Heart right ventricle (tissue), 16 donors: ENCODE data around the gene ACKR3. TPM values are rescaled to one million over a fixed set of nuclear protein-coding genes. Genes with fewer than 3 reads are reported as not detected.

Source experiments
- ATAC-seq, 8 donors: fragments of 200-7000 bp; cut with Tn5 transposase; one replicate each; pipeline ENCODE4 v1.9.1; 2020; ENCODE audit warnings: mild to moderate bottlenecking in 8 of 8, moderate library complexity in 8 of 8, moderate number of reproducible peaks in 1 of 8
- DNase-seq, 2 donors: peaks; one replicate each; pipeline ENCODE4 v3.0.0-alpha.2; 2020
- H3K27ac ChIP-seq, 10 donors: fragments of 200-600 bp; sonication (generic) in 2 of 10; one replicate each; pipeline versions ENCODE4 v1.5.0 to v1.8.0; 2020 to 2022; ENCODE audit warnings: mild to moderate bottlenecking in 3 of 10
- H3K27me3 ChIP-seq, 7 donors: fragments of 200-600 bp; one replicate each; pipeline ENCODE4 v1.8.0; 2021 to 2022; ENCODE audit warnings: mild to moderate bottlenecking in 2 of 7
- H3K36me3 ChIP-seq, 9 donors: fragments of 200-600 bp; sonication (generic) in 1 of 9; one replicate each; pipeline versions ENCODE4 v1.5.0 to v1.8.0; 2020 to 2022; ENCODE audit warnings: mild to moderate bottlenecking in 2 of 9
- H3K4me1 ChIP-seq, 9 donors: fragments of 200-600 bp; sonication (generic) in 1 of 9; one replicate each; pipeline versions ENCODE4 v1.5.0 to v1.8.0; 2020 to 2022; ENCODE audit warnings: mild to moderate bottlenecking in 4 of 9
- H3K4me3 ChIP-seq, 10 donors: fragments of 200-600 bp; sonication (generic) in 2 of 10; one replicate each; pipeline versions ENCODE4 v1.5.0 to v1.8.0; 2020 to 2022; ENCODE audit warnings: mild to moderate bottlenecking in 7 of 10, moderate library complexity in 2 of 10
- H3K9me3 ChIP-seq, 11 donors: fragments of 200-600 bp in 10 of 11; sonication (generic) in 2 of 11; one replicate each; pipeline versions ENCODE4 v1.5.0 to v1.8.0; 2013 to 2022; ENCODE audit warnings: mild to moderate bottlenecking in 2 of 11, control low read depth in 1 of 11, moderate library complexity in 1 of 11
- WGBS, 2 donors: extraction: QIAGEN DNeasy Blood & Tissue Kit; methylation state at CpG; one replicate each; pipeline ENCODE4 v1.1.7; 2013; ENCODE audit warnings: inconsistent platforms in 1 of 2; 5-methylcytosine and 5-hydroxymethylcytosine counted together
- intact Hi-C, 10 donors: fragments of 100-400 bp; cut with DNase I; formaldehyde crosslinking; loops; one replicate each; pipeline versions ENCODE4 v1.11.1 to v1.14.2; 2022
- polyA plus RNA-seq, 2 donors: library from polyadenylated mRNA; stranded (reverse); fragments of 200-250 nt; gene quantifications; one replicate each; pipeline ENCODE4 v1.2.3, GENCODE V29; 2013
- total RNA-seq, 10 donors: library from RNA; stranded (reverse); fragmentation: NEBNext Ultra II Directional in 3 of 10; extraction: Animal tissue kit (Norgen Biotek cat#: 25700) in 3 of 10; gene quantifications; one replicate each; pipeline versions ENCODE4 v1.2.1 to v1.2.4, GENCODE V29; 2021 to 2023
- TF ChIP-seq, protein P1 (sequence below), 9 donors: fragments of 200-600 bp; sonication (generic) in 2 of 9; IDR thresholded peaks; one replicate each; pipeline versions ENCODE4 v1.5.0 to v1.8.0; 2021 to 2022; ENCODE audit warnings: antibody characterized with exemption in 9 of 9, mild to moderate bottlenecking in 5 of 9, moderate library complexity in 1 of 9
- donor health status: Arrhythmogenic right ventricular cardiomyopathy.
- donor health status: ischemic (EF 13 %, LVEDD 7.1; RV severe dilation, severe dysfunction).
- donor health status: healthy with polysubstance abuse.
- donor health status: DM: no; HTN: yes; CAD: no.
- donor health status: DM: no; HTN: no; CAD: no.
- donor health status: ischemic (EF 25% LVEDD 6.9; RV normal size, moderate dysfunction).
- donor health status: ischemic (EF 25% LVEDD 5.7; RV mildly dilated, moderate dysfunction).
- donor health status: healthy.
- donor health status: DM: yes; HTN: yes; CAD: no.
- donor health status: Ischemic cardiomyopathy.
- donor health status: ischemic (EF 35%, LVEDD 5.7; RV mildly dilated, moderate dysfunction).
- donor health status: nonischemic (EF 11% LVEDD 7.7; RV severe dilation, severe dysfunction).
- donor health status: DM: yes; HTN: yes; CAD: no.
- donor health status: PGD.
- donor health status: ischemic (EF 29% LVEDD 5.4; RV normal size, mild dysfunction).
- donor health status: nonischemic (EF 23%, LVEDD 6.1; RV moderate dilation, normal function).

ACKR3 gene
- total and polyA plus RNA-seq, 12 donors = 17.7 to 102 (median 42.5) TPM

- WGBS, 2 donors = 83 to 87% methylated on average over 8 of the region's 8 CpGs
- TF ChIP-seq, protein P1, sequence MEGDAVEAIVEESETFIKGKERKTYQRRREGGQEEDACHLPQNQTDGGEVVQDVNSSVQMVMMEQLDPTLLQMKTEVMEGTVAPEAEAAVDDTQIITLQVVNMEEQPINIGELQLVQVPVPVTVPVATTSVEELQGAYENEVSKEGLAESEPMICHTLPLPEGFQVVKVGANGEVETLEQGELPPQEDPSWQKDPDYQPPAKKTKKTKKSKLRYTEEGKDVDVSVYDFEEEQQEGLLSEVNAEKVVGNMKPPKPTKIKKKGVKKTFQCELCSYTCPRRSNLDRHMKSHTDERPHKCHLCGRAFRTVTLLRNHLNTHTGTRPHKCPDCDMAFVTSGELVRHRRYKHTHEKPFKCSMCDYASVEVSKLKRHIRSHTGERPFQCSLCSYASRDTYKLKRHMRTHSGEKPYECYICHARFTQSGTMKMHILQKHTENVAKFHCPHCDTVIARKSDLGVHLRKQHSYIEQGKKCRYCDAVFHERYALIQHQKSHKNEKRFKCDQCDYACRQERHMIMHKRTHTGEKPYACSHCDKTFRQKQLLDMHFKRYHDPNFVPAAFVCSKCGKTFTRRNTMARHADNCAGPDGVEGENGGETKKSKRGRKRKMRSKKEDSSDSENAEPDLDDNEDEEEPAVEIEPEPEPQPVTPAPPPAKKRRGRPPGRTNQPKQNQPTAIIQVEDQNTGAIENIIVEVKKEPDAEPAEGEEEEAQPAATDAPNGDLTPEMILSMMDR (IDR thresholded peaks at IDR 0.05) = no peak
- H3K4me3 ChIP-seq = no peak overlapping the region
- intact Hi-C loops = no loop called here
- peaks cover 0 to 32% (median 0%) of the 10 kb centered on the region in 9 donors for H3K4me1 ChIP-seq
- no peak overlapping the region for H3K27ac ChIP-seq
- ATAC-seq (no peak), DNase-seq (no peak)
- H3K36me3 ChIP-seq = no peaks in the 10 kb centered on the region
- peaks cover 0 to 22% (median 0%) of the 10 kb centered on the region in 11 donors for H3K9me3 ChIP-seq
- no peaks in the 10 kb centered on the region for H3K27me3 ChIP-seq
These were observed 18.0 kb upstream of the ACKR3 start for GRCh38 chr2:236551471-236552211.

GRCh38 chr2:236552212-236552542 is 17.4 kb upstream of the ACKR3 start:
- Histone ChIP-seq H3K27ac (no peak overlapping the region), H3K4me3 (no peak overlapping the region), H3K36me3 (no peaks in the 10 kb centered on the region), H3K27me3 (no peaks in the 10 kb centered on the region), H3K9me3 (peaks cover 0 to 22% (median 0%) of the 10 kb centered on the region in 11 donors), H3K4me1 (peaks cover 0 to 27% (median 0%) of the 10 kb centered on the region in 9 donors)
- ATAC-seq (no peak), DNase-seq (no peak)
- 85 to 87% methylated on average over 6 of the region's 6 CpGs for WGBS, 2 donors
- TF ChIP-seq, protein P1 (IDR thresholded peaks at IDR 0.05) = no peak
- intact Hi-C loops = no loop called here

DNA sequence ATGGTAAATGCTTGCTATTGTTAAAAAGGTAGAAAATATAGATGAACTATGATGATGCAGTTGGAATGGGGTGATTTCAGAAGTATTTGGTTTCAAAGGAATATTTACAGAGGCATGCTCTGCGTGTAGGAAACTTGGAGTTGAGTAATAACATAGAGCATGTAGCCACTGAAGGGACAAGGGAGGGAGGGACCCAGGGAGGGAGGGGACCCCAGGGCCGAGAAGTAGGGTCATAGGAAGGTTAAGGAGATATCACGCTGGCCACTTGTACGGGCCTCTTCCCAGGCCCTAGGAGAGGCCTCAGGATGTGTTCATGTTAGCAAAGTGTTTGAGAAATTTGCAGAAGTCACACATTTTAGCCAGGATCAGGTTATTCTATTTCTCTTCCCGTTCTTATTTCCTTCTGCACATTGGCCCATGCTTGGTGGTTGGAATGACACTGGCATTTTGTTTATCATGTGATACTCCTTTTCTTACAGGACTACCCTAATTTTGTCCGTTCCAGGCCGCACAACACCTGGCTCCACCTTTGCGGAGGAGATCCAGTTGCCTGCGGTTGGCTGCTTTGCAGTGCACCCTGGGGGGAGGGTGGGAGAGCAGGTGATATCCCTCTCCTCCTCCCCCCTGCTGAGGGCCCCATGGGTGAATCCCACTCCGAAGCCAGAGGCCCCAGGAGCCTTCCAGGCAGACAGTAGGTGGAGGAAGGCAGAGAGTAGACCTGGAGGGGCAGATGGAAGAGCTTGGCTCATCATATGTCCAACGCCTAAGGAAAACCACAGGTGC is 16.9 kb upstream of the ACKR3 start:
- DNase-seq (no peak), ATAC-seq (peak in 4 of 8 donors; percentile 18 to 82 (median 42))
- intact Hi-C loops = no loop called here
- Histone ChIP-seq H3K27me3 (no peaks in the 10 kb centered on the region), H3K27ac (no peak overlapping the region), H3K4me1 (peaks cover 0 to 26% (median 0%) of the 10 kb centered on the region in 9 donors), H3K9me3 (peaks cover 0 to 17% (median 0%) of the 10 kb centered on the region in 11 donors), H3K36me3 (no peaks in the 10 kb centered on the region), H3K4me3 (no peak overlapping the region)
- WGBS, 2 donors = 78 to 82% methylated on average over 11 of the region's 11 CpGs
- TF ChIP-seq, protein P1 (IDR thresholded peaks at IDR 0.05) = no peak

DNA sequence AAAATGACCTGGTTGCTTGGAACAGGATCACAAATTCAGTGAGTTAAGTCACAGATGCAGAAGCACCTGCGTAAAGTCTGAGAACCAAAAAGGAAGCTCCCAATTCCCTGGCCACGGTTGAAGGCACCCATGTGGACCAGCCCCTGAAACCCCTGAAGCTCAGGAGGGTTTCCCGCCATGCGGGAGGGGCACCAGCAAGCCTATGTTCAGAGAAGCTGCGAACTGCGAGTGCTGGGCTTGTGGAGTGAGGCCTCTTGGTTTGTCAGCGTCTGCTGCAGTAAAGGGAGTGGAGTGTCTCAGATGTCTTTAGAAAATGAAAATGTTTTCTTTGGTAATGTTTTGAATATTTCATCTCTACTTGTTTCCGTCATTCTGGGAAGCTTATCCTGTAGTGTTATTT is 16.1 kb upstream of the ACKR3 start:
- no peaks in the 10 kb centered on the region for H3K36me3 ChIP-seq
- intact Hi-C loops = no loop called here
- ATAC-seq (no peak), DNase-seq (no peak)
- H3K27me3 ChIP-seq = no peaks in the 10 kb centered on the region
- WGBS, 2 donors = 86 to 96% methylated on average over 8 of the region's 8 CpGs
- H3K4me1 ChIP-seq = peaks cover 0 to 21% (median 0%) of the 10 kb centered on the region in 9 donors
- no peak overlapping the region for H3K27ac ChIP-seq
- TF ChIP-seq, protein P1 (IDR thresholded peaks at IDR 0.05) = no peak
- H3K9me3 ChIP-seq = peaks cover 0 to 11% (median 0%) of the 10 kb centered on the region in 11 donors
- no peak overlapping the region for H3K4me3 ChIP-seq
